GM12801 (cell line): ENCODE data around the gene CPT1A.

Experiments used
- TF ChIP-seq, protein P1 (sequence below): IDR thresholded peaks from one replicate; pipeline ENCODE4 v1.5.1; 2011; ENCODE audit warnings: control low read depth; ENCODE audit not compliant: insufficient read length; ENCODE audit errors: extremely low read depth

The CPT1A gene

DNA sequence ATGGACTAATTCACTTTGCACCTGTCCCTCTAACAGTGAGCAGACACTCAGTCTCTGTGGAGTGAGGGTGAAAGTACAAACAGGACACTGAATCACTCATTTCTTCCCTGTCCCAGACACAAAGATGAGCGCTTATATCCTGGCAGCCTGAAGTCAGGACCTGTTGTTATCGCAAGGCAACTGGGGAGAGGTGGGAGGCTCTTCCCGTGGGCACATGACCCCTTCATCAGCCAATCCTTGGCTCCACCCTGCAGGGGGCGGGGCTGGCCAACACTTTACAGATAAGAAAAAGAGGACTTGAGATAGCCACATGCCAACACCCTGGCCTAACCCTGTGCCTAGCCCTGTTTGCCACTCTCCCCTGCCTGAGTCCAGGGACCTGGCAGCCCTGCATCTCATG lies 60.9 kb downstream of the CPT1A start:
- TF ChIP-seq, protein P1, sequence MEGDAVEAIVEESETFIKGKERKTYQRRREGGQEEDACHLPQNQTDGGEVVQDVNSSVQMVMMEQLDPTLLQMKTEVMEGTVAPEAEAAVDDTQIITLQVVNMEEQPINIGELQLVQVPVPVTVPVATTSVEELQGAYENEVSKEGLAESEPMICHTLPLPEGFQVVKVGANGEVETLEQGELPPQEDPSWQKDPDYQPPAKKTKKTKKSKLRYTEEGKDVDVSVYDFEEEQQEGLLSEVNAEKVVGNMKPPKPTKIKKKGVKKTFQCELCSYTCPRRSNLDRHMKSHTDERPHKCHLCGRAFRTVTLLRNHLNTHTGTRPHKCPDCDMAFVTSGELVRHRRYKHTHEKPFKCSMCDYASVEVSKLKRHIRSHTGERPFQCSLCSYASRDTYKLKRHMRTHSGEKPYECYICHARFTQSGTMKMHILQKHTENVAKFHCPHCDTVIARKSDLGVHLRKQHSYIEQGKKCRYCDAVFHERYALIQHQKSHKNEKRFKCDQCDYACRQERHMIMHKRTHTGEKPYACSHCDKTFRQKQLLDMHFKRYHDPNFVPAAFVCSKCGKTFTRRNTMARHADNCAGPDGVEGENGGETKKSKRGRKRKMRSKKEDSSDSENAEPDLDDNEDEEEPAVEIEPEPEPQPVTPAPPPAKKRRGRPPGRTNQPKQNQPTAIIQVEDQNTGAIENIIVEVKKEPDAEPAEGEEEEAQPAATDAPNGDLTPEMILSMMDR = no peak

- TF ChIP-seq, protein P1 = no peak
These were observed 63.5 kb downstream of the CPT1A start for GRCh38 chr11:68778205-68778604.

GRCh38 chr11:68776442-68777235 lies 65.1 kb downstream of the CPT1A start:
- TF ChIP-seq, protein P1 = no peak

DNA sequence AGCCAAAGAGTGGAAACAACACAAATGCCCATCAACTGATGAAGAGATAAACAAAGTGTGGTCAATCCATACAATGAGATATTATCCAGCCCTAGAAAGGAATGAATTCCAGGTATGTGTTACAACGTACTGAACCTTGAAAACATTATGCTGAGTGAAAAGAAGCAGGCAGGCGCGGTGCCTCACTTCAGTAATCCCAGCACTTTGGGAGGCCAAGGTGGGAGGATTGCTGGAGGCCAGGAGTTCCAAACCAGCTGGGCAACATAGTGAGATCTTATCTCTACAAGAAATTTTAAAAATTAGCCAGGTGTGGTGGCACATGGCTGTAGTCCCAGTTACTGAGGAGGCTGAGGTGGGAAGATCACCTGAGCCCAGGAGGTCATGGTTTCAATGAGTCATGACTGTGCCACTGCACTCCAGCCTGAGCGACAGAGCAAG lies 65.7 kb downstream of the CPT1A start:
- TF ChIP-seq, protein P1 = no peak

DNA sequence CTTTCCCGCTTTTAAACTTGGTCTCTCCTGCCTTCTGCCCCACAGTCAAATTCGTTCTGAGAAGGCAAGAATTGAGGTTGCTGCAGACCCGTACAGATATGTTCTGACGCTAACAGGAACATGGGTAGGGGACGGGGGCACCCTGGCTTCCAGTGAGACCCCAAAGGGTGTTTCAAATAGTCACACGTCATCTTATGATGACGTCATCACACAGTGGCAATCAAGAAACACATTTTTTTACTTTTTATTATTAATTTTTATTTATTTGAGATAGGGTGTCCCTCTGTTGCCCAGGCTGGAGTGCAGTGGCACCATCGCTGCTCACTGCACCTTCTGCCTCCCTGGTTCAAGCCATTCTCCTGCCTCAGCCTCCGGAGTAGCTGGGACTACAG lies 67.5 kb downstream of the CPT1A start:
- TF ChIP-seq, protein P1 = no peak

- TF ChIP-seq, protein P1 = no peak
These were observed 68.1 kb downstream of the CPT1A start for GRCh38 chr11:68773521-68774193.

DNA sequence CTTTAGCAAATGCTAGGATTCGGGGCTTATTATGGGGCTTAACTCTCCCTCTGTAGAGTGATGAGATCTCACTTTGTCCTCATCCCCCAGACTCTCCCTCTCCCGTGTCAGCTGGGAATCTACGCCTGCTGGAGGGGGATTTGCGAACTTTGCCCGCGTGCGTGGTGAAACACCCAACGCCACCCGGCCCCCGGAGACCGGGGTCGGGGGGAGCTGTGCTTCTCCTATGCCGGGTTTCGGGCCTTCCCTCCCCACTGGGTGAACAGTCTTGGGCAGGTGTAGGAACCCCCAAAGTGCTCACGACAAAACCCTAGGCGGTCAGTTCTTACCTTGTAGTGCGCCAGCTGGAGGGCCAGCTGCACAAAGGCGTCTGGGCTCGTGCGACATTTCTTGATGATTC lies 68.8 kb downstream of the CPT1A start:
- TF ChIP-seq, protein P1 = no peak
